GM18511 (cell line): Measurements from ENCODE around the gene KLF4.

Source experiments
- ATAC-seq: cut with Tn5 transposase; IDR thresholded peaks from one replicate; pipeline ENCODE4 v1.9.1; 2021; ENCODE audit warnings: mild to moderate bottlenecking, moderate library complexity; ENCODE audit not compliant: unreplicated experiment

KLF4 gene

GRCh38 chr9:107455425-107456135, 34.0 kb downstream of the KLF4 start:
- ATAC-seq: no peak

DNA sequence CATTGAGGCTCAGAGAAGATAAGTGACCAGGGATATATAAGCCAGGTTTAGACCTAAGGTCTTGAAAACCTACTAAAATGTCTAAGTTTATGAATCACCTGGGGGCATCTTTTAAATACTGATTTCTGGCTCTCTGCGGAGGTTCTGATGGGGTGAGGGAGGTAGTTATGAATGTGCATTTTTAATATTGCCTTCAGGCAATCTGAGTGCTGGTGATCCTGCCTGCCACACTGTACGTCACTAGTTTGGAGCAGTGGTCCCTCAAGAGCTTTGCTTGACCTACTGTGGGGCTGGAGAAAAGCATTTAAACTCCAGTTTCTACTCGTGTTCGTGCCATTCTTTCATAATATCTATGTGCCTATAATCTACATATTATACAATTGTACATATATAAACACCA, 36.1 kb downstream of the KLF4 start:
- ATAC-seq: no peak

DNA sequence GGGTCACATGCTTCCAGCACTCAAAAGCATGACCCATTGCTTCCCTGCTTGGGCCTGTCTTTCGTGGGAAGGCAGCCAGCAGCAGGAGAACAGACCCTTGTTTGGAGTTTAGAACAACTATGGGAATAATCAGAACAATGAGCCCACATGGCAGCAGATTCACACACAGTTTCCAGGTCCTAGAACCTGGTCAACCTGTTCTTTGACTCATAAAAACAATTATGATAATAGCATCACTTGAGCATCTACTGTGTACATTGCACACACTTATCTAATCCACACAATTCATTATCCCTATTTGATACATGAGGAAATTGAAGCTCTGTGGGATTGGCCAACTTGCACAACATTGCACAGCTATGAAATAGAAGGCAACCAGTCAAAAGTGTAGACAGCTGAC, 41.7 kb downstream of the KLF4 start:
- no peak for ATAC-seq

- ATAC-seq: no peak
Observed at GRCh38 chr9:107447081-107447480, 42.5 kb downstream of the KLF4 start.

GRCh38 chr9:107446491-107446890, 43.1 kb downstream of the KLF4 start:
- ATAC-seq: no peak

DNA sequence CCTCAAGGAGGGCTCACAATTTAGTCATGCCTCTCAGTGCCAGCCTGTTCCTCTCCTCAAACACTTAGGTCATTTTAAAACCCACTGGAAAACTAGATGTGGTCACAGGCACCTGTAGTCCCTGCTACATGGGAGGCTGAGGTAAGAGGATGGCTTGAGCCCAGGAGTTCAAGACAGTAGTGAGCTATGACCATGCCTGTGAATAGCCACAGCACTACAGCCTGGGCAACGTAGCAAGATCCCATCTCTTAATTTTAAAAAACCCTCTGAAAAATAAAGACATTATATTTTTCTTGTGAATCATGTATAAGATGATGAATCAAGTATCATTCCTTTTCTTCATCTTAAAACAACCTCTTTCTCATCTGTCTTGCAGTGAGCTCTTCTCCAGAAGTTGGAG, 45.8 kb downstream of the KLF4 start:
- no peak for ATAC-seq

DNA sequence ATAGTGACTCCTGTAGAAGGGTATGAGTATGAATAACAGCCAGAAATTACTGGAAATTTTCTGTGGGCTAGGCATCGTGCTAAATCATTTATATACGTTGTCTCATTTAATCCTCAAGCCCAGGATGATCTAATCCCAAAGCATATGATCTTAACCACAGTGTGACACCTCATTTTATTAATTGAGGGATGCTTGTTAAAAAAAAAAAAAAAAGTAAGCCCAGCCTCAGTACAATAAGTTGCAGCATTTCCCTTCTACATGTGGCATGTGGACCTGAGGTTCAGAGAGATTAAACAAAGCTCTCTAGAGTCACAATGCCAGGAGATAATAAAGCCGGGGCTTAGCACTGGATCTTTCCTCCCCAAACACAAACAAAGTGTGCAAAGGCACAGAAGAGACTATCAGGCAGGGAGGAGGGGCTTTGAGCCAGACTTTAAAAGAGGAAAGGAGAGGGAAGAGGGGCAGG, 49.5 kb downstream of the KLF4 start:
- ATAC-seq: no peak

DNA sequence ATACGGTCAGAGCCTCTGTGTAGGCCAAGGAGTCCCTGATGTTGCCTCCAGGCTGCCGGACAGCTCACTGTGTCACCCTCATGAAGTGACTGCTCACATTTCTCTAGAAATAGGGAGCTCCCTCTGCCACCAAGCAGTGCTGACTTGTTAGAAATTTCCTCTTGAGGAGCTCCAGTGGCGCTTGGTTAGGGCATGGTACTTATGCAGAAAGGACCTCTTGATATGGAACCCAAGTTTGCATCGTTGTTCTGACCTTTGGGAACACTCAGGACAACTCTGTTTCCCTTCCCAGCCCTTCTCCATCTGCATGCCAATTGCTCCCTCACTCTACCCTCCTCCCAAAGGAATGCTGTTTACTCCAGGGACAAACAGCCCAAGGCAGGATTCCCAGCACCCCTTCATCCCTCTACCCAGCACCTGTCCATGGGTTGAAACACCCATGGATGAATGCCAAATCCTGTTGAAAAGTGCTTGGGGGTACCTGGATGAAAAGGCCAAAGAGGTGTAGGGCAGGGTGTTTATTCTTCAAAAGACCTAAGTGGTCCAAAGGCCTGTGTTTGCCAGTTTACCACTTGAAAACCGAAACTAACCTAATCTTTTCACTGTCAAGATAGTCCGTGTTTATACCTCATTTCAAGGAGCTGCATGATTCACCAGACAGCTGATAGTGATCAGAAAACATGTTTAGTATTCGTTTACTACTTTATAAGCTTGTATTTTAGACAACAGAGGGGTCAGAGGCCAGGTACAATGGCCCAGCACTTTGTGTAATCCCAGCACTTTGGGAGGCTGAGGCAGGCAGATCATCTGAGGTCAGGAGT, 51.1 kb downstream of the KLF4 start:
- ATAC-seq: no peak

- ATAC-seq: no peak
Observed at GRCh38 chr9:107437716-107438115, 51.9 kb downstream of the KLF4 start.

GRCh38 chr9:107435415-107435814, 54.2 kb downstream of the KLF4 start:
- no peak for ATAC-seq
